ENCODE measurements around the gene TEX10.
A peak's percentile ranks its signal among the peaks of the same experiment; 100 is the strongest.
"Not testable (repeated sequence)": the region's sequence is repeated elsewhere in the genome, so short reads cannot be mapped to it uniquely, and the experiment has no call there.

Gene TEX10

GRCh38 chr9:100352727-100353505 is at the start of gene TEX10:
Gene TEX10 (minus strand): TSS chr9:100352942. CDS start chr9:100349363, 3,579 bp downstream.
- DNase-seq (ENCODE audit: low read depth): peak; percentile 89

- no peak for DNase-seq (ENCODE audit: low read depth)
Observed at GRCh38 chr9:100401042-100401441, 48.3 kb upstream of the TEX10 start.

- no peak for DNase-seq (ENCODE audit: low read depth)
Observed at GRCh38 chr9:100397529-100398266, 45.0 kb upstream of the TEX10 start.

GRCh38 chr9:100396769-100397168 is 44.0 kb upstream of the TEX10 start:
- DNase-seq (ENCODE audit: low read depth): no peak

- no peak for DNase-seq (ENCODE audit: low read depth)
Observed at GRCh38 chr9:100394816-100395215, 42.1 kb upstream of the TEX10 start.

GRCh38 chr9:100394032-100394695 is 41.4 kb upstream of the TEX10 start:
- no peak for DNase-seq (ENCODE audit: low read depth)

- not testable (repeated sequence) for DNase-seq (ENCODE audit: low read depth)
Observed at GRCh38 chr9:100392989-100393388, 40.2 kb upstream of the TEX10 start.

- DNase-seq (ENCODE audit: low read depth): no peak
Observed at GRCh38 chr9:100379862-100380261, 27.1 kb upstream of the TEX10 start.

GRCh38 chr9:100377015-100377414 is 24.3 kb upstream of the TEX10 start:
- DNase-seq (ENCODE audit: low read depth): no peak

GRCh38 chr9:100375658-100376057 is 22.9 kb upstream of the TEX10 start:
- DNase-seq (ENCODE audit: low read depth): no peak

GRCh38 chr9:100372648-100373047 is 19.9 kb upstream of the TEX10 start:
- no peak for DNase-seq (ENCODE audit: low read depth)

- no peak for DNase-seq (ENCODE audit: low read depth)
Observed at GRCh38 chr9:100370064-100370723, 17.5 kb upstream of the TEX10 start.

- no peak for DNase-seq (ENCODE audit: low read depth)
Observed at GRCh38 chr9:100368672-100369071, 15.9 kb upstream of the TEX10 start.

- DNase-seq (ENCODE audit: low read depth): no peak
Observed at GRCh38 chr9:100366121-100366520, 13.4 kb upstream of the TEX10 start.

- no peak for DNase-seq (ENCODE audit: low read depth)
Observed at GRCh38 chr9:100364013-100364412, 11.3 kb upstream of the TEX10 start.

- DNase-seq (ENCODE audit: low read depth): no peak
Observed at GRCh38 chr9:100359057-100359456, 6.3 kb upstream of the TEX10 start.

GRCh38 chr9:100357501-100357900 is 4.8 kb upstream of the TEX10 start:
- DNase-seq (ENCODE audit: low read depth): no peak

- DNase-seq (ENCODE audit: low read depth): no peak
Observed at GRCh38 chr9:100355561-100355960, 2.8 kb upstream of the TEX10 start.

- no peak for DNase-seq (ENCODE audit: low read depth)
Observed at GRCh38 chr9:100354121-100354800, 1.5 kb upstream of the TEX10 start.

GRCh38 chr9:100352201-100352726 is 478 bp downstream of the TEX10 start:
- peak; percentile 30 for DNase-seq (ENCODE audit: low read depth)

- DNase-seq (ENCODE audit: low read depth): no peak
Observed at GRCh38 chr9:100351508-100351907, 1.2 kb downstream of the TEX10 start.

Measured in CMK (cell line).